Stimulated activated CD8-positive, alpha-beta memory T cell treated with anti-CD3 and anti-CD28 coated beads, Interleukin-15, amount 100 ng/mL, for 48 hours (primary cell): ENCODE results near the gene DGKQ.
A peak's percentile ranks its signal among the peaks of the same experiment; 100 is the strongest.
"Not testable (repeated sequence)": the region's sequence is repeated elsewhere in the genome, so short reads cannot be mapped to it uniquely, and the experiment has no call there.

ENCODE experiments used
- DNase-seq, 2 donors: peaks; one replicate each; pipeline ENCODE4 v3.0.0-alpha.2; 2020; ENCODE audit warnings: low read depth in 2 of 2

DGKQ gene

DNA sequence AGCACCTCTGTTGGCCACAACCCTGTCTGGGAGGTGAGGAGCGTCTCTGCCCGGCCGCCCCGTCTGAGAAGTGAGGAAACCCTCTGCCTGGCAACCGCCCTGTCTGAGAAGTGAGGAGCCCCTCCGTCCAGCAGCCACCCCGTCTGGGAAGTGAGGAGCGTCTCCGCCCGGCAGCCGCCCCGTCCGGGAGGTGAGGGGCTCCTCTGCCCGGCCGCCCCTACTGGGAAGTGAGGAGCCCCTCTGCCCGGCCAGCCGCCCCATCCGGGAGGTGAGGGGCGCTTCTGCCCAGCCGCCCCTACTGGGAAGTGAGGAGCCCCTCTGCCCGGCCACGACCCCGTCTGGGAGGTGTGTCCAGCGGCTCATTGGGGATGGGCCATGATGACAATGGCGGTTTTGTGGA is 2.6 kb upstream of the DGKQ start:
- not testable (repeated sequence) for DNase-seq

- no peak for DNase-seq
Observed at GRCh38 chr4:974668-975067, 1.3 kb upstream of the DGKQ start.

DNA sequence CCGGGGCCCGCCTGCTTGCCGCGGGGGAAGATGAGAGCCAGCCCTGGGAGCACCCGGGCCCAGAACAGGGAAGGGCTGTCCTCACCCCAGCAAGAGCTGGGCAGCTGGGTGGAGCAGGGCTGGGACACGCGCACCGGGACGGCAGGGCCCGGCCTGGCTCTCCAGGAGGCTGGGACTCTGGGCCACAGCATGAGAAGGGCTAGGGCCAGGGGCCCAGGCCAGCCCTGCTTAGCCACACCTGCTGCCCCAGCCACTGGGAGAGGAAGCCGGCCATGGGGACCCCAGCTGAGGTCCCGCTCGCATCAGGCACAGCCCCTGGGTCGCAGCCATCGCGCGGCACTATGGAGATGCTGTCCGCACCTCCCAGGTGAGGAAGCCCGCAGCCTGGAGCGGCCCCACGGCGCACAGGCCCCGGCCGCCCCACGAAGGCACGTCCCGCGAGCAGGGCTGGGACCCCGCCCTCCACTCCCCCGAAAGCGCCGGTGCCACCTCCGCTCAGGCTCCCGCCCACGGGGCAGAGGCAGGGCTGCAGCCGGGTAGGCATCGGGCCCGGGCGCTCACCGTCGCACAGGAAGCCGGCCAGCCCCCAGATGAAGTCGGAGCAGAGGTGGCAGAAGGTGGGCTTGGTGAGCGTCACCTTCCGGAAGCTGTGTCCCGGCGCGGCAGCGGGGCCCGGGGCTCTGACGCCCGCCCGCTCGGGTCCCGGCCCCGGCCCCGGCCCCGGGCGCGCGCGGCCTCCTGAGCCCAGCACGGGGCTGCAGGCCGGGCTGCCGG is 531 bp downstream of the DGKQ start:
- DNase-seq, result peak; percentile 20 to 28

- DNase-seq, result no peak
Observed at GRCh38 chr4:971666-972500, 1.5 kb downstream of the DGKQ start.

GRCh38 chr4:970854-971520 is 2.4 kb downstream of the DGKQ start:
- no peak for DNase-seq

DNA sequence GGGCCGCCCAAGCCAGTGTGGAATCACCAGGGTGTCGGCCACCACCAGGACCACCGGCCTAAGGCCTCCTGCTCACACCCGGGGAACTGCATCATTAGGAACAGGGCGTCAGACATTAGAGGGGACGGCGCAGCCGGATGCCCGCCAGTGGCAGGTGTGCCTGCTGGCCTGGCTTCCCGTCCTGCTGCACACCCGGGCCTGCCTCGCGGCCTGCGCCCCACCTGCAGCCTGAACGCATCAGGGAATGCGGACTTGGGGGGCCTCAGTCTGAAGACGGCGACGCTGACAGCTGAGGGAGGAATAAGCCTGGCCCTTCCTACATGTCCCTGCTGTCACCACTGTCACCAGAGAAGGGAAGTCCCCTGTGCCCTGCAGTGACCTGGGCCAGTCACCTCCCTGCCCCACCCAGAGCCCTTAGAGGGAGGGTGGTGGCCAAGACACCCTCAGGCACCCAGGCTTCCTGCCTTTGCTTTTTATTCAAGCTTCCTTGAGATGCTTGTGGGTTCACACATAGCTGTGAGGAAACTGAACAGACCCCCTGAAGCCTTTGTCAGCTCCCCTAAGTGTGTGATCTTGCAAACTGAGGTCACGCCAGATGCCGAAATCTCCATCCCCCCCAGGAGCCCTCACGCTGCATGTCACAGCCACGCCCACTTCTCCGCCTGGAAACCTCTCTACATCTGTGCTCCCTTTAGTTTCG is 3.2 kb downstream of the DGKQ start:
- no peak for DNase-seq

DNA sequence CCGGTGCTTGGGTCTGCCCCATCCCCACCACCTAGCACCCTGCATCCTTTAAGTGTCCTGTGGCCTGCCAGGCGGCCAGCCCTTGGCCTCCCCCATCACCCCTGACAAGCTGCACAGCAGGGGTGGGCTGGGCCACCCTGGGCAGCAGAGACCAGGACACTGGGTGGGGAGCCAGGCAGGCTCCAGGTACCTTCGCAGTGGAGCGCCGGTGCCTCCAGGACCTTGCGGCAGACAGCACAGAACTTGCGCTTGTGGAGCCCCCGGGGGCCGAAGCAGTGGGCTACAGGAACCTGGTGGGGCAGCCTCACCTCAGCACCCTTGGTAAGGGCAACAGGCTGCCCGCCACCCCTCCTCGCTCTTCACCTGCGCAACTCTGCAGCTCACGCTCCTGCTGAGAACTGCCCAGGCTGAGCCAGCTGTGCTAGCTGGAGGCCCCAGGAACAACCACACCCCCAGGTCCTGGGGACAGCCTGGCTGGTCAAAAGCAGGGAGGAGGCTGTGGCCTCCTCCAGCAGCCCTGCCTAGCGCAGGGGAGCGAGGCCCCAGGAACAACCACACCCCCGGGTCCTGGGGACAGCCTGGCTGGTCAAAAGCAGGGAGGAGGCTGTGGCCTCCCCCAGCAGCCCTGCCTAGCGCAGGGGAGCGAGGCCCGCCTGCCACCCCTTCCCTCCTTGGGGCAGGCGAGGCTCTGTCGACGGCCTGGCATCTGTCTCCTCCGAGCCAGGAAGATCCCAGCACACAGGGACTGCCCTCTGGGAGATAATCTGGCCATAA is 4.6 kb downstream of the DGKQ start:
- DNase-seq, result no peak

- DNase-seq, result no peak
Observed at GRCh38 chr4:968221-968620, 5.1 kb downstream of the DGKQ start.

GRCh38 chr4:967113-968104 is 6.0 kb downstream of the DGKQ start:
- DNase-seq, result no peak

DNA sequence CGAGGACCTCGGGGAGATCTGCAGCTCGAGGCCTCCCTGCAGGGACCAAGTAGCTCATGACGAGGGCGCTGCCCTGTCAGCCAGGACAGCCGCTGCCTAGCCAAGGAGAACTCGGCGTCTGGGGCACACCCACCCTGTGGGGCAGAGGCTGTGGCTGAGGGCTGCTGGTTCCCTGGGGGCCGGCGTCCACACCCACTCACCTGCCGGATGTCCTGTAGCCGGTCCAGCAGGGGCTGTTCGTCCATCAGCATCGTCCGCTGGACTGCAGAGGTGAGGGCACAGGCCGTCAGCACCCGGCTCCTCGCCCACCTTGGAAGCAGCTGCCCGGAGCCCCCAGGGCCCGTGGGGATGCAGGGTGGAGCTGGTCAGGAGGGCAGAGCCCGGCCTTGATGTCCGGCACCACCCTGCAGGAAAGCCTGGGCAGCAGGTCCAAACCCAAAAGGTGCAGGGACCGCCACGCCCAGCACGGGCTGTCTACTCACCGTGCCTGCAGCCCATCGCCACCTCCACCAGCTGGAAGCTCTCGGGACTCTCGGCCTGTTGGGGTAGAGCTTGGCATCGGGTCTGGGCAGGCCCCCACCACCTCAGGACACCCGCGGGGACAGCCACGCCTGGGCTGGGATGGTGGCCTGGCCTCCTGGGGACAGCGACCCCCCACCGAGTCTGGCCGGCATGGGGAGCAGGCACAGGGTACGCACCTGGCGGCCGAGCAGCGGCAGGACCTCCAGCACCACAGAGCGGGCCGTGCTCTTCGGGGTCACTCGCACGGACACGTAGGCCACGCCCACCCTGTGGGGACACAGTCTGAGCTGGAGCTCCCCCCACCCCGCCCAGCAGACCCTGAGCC is 6.9 kb downstream of the DGKQ start:
- no peak for DNase-seq

DNA sequence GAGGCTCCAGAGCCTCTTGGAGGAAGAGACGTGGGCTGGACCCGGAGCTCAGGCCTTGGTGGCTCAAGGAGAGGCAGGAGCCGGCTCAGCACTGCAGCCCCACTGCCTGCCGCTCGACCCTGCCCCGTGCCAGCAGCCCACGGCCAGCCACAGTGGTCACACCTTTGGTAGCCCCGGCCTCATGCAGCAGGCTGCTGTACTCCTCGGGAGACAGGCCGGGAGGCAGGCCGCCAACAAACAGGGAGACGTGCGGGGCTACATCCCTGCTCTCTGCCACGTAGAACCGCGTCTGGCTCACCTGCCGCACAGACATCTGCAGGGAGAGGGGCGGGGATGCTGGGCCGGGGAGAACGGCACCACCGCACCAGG is 7.6 kb downstream of the DGKQ start:
- DNase-seq, result no peak

- DNase-seq, result no peak
Observed at GRCh38 chr4:965048-965765, 8.2 kb downstream of the DGKQ start.

DNA sequence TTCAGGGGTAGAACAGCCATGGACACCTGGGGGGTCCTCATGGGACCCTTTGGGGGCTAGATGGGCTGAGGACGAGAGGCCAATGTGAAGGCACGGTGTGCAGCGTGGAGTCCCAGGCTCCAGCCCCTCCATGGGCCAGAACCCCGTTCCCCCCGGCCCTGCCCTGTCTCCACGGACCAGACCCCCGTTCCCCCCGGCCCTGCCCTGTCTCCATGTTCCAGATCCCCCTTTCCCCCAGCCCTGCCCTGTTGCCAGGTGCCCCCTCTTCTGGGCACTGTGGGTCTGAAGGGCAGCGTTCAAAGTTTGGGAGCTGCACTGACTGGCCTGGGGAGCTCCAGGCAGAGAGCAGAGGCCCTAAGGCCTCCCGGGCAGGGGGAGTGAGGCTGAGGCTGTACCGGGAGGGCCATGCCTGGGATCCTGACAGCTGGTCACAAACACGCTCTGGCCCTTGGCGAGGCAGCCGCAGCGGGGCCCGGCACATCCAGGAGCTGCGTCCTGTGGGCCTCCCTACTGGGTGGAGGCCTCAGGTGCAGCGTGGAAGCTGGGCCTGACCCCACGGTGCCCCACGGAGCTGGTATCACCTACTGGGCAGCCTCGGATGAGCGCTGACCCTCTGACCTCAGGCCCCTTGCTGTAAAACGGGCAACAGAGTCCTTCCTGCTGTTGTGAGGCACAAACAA is 8.9 kb downstream of the DGKQ start:
- no peak for DNase-seq

DNA sequence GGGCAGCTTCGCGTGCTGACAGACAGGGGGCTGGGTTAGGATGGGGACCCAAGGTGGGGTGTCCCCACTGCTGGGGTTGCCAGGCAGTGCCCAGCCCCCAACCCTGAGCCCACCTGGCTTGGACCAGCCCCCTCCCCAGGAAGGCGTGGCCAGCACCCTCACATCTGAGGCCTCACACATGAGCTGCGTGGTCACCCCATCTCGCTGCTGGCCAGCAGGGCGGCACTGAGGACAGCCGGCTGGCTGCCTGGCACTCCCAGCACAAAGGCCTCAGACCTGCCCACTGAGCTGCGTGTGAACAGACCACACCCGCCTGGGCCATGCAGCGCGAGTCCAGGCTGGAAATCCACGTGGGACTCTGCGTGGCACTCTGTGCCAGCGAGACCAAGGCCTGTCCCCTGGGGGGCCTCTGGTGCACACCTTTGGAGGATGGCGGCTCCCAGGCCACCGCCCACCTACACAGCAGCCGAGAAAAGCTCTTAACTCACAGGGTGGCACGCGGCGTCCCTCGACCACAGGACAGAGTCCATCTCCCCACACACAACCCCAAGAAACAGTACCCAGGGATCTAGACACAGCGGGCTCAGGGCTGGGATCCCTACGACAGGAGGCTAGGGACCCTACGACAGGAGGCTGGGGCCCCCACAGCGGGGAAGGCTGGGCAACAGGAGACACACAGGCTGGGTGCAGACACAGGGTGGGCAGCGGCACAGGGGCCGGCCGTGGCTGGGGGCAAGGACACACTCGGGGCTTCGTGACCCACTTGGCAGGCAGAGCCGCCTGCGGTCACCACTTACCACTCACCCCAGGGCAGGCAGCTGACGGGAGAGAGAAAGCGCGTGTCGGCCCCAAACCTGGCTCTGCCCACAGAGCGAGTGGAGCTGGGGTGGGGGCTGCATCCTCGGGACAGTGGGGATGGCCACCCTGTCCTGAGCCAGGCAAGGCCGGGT is 9.8 kb downstream of the DGKQ start:
- DNase-seq, result no peak

- no peak for DNase-seq
Observed at GRCh38 chr4:962231-963208, 10.8 kb downstream of the DGKQ start.
